IPS-15b (cell line): ENCODE data around the gene GREB1L.
"Not testable (repeated sequence)": the region's sequence is repeated elsewhere in the genome, so short reads cannot be mapped to it uniquely, and the experiment has no call there.

Source experiments
- H3K27me3 ChIP-seq: one replicate; pipeline ENCODE4 v1.6.1; 2013; ENCODE audit warnings: low read length; ENCODE audit not compliant: control insufficient read depth, insufficient read depth
- H3K36me3 ChIP-seq: one replicate; pipeline ENCODE4 v1.6.1; 2013; ENCODE audit warnings: low read length; ENCODE audit not compliant: control insufficient read depth, insufficient read depth
- H3K4me1 ChIP-seq: one replicate; pipeline ENCODE4 v1.6.1; 2013; ENCODE audit warnings: mild to moderate bottlenecking, low read length; ENCODE audit not compliant: control insufficient read depth, insufficient read depth
- H3K4me3 ChIP-seq: one replicate; pipeline ENCODE4 v1.5.1; 2013; ENCODE audit warnings: low read depth, low read length
- H3K9ac ChIP-seq: one replicate; pipeline ENCODE4 v1.6.1; 2013; ENCODE audit warnings: low read depth, mild to moderate bottlenecking, low read length
- H3K9me3 ChIP-seq: one replicate; pipeline ENCODE4 v1.6.1; 2013; ENCODE audit warnings: mild to moderate bottlenecking, low read length; ENCODE audit not compliant: control insufficient read depth, insufficient read depth

The GREB1L gene

DNA sequence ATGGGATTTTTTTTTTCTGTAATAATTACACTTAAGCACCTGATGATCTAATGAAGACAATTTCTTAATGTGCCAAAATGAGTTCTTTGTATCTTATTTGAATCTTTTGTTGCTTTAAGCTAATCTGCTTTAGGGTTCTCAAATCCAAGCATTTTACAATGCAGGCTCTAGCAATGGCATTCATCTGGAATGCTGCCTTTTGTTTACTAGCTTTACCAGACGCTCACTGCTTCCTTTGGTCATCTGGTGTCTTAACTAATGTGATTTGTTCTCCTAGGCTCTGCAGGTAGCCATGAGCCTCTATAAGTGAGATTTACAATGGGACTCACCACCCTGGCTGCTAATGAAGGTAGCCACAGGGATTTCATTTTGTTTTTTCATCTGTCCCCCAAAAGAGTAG is 100.3 kb downstream of the GREB1L start:
- H3K9ac ChIP-seq, result no peak overlapping the region

GRCh38 chr18:21344860-21345259 is 102.8 kb downstream of the GREB1L start:
- Histone ChIP-seq H3K4me1 (peaks cover 6% of the 10 kb centered on the region), H3K36me3 (no peaks in the 10 kb centered on the region), H3K27me3 (peaks cover 3% of the 10 kb centered on the region), H3K4me3 (no peak overlapping the region), H3K9ac (no peak overlapping the region), H3K9me3 (no peaks in the 10 kb centered on the region)

More for the DNA sequence above, 100.3 kb downstream of the GREB1L start:
- Histone ChIP-seq H3K4me3 (no peak overlapping the region), H3K36me3 (no peaks in the 10 kb centered on the region), H3K27me3 (peaks cover 3% of the 10 kb centered on the region), H3K9me3 (no peaks in the 10 kb centered on the region), H3K4me1 (peaks cover 6% of the 10 kb centered on the region)

GRCh38 chr18:21345840-21346239 is 103.8 kb downstream of the GREB1L start:
- Histone ChIP-seq H3K27me3 (peaks cover 3% of the 10 kb centered on the region), H3K4me3 (no peak overlapping the region), H3K4me1 (peaks cover 6% of the 10 kb centered on the region), H3K9ac (no peak overlapping the region), H3K36me3 (no peaks in the 10 kb centered on the region), H3K9me3 (no peaks in the 10 kb centered on the region)

- Histone ChIP-seq H3K27me3 (no peaks in the 10 kb centered on the region), H3K36me3 (no peaks in the 10 kb centered on the region), H3K4me3 (no peak overlapping the region), H3K9ac (no peak overlapping the region), H3K4me1 (peaks cover 20% of the 10 kb centered on the region), H3K9me3 (no peaks in the 10 kb centered on the region)
Measured at GRCh38 chr18:21359746-21360145, 117.7 kb downstream of the GREB1L start.

- H3K4me3 ChIP-seq, result no peak overlapping the region
- H3K9ac ChIP-seq, result no peak overlapping the region
Measured at GRCh38 chr18:21361307-21361880, 119.4 kb downstream of the GREB1L start.

DNA sequence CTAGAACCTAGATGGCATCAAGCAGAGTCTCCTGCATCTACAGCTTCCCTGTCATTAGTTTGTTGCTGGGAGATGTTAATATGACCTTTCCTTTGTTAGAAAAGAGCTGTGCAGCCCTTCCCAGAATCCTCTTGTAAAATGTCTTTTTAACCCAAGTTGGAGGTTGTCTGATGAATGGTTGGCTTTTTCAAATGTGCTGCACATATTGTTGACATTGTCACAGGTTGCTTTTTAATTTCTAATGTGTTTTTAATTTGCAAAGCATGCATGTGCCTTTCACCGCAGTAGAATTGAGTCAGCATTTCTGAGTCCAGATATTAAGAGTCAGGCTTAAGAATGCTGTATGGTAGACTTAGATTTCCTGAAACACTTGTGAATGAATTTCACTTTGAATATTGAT is 120.8 kb downstream of the GREB1L start:
- H3K27me3 ChIP-seq, result no peaks in the 10 kb centered on the region
- no peak overlapping the region for H3K4me3 ChIP-seq
- H3K9ac ChIP-seq, result no peak overlapping the region
- H3K4me1 ChIP-seq, result peaks cover 30% of the 10 kb centered on the region
- H3K36me3 ChIP-seq, result no peaks in the 10 kb centered on the region
- H3K9me3 ChIP-seq, result no peaks in the 10 kb centered on the region

More at GRCh38 chr18:21361307-21361880, 119.4 kb downstream of the GREB1L start:
- H3K9me3 ChIP-seq, result no peaks in the 10 kb centered on the region
- no peaks in the 10 kb centered on the region for H3K27me3 ChIP-seq
- peaks cover 21% of the 10 kb centered on the region for H3K4me1 ChIP-seq
- H3K36me3 ChIP-seq, result no peaks in the 10 kb centered on the region

DNA sequence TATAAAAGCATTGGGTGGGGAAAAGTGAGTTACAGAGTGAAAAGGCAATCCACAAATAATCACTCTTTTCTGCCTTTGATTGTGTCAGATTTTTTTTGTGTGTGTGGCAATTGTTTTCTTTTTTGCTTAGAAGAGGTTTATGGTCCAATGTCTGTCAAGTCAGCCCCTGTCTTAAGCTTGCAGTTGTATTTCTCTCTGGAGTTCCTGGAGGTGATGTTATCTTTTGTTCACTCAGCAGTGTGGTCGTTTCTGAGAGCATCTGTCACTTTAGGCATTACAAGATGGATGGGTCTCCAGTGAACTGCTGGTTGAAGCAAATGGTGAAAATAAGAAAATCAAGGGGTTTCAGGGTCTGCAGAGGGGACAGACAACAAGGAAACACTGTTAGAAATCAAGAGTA is 121.3 kb downstream of the GREB1L start:
- H3K9me3 ChIP-seq, result no peaks in the 10 kb centered on the region
- peaks cover 34% of the 10 kb centered on the region for H3K4me1 ChIP-seq
- no peak overlapping the region for H3K9ac ChIP-seq
- H3K27me3 ChIP-seq, result no peaks in the 10 kb centered on the region
- no peaks in the 10 kb centered on the region for H3K36me3 ChIP-seq
- no peak overlapping the region for H3K4me3 ChIP-seq

GRCh38 chr18:21364471-21364870 is 122.4 kb downstream of the GREB1L start:
- Histone ChIP-seq H3K4me3 (no peak overlapping the region), H3K9me3 (no peaks in the 10 kb centered on the region), H3K36me3 (no peaks in the 10 kb centered on the region), H3K9ac (no peak overlapping the region), H3K4me1 (peaks cover 44% of the 10 kb centered on the region), H3K27me3 (no peaks in the 10 kb centered on the region)

DNA sequence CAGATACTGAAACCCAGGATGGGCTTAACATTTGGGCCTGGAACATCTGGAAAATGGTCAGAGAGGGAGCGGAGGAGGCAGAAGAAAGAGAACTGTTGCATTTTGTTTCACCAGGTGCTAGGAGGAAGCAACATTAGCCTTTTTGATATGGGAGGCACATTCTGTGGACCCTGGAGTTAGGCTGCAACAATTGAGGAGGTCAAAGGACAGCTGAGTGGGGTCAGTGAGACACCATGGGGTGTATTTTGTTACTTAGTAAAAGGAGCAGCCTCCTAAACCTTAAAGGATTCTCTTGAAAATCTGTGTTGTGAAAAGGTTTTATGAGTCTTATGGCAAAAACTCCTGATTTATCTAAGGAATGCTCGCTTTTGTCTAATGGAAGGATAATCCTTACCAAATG is 124.9 kb downstream of the GREB1L start:
- Histone ChIP-seq H3K9ac (no peak overlapping the region), H3K4me3 (no peak overlapping the region), H3K4me1 (peaks cover 41% of the 10 kb centered on the region), H3K27me3 (no peaks in the 10 kb centered on the region), H3K9me3 (no peaks in the 10 kb centered on the region), H3K36me3 (no peaks in the 10 kb centered on the region)

DNA sequence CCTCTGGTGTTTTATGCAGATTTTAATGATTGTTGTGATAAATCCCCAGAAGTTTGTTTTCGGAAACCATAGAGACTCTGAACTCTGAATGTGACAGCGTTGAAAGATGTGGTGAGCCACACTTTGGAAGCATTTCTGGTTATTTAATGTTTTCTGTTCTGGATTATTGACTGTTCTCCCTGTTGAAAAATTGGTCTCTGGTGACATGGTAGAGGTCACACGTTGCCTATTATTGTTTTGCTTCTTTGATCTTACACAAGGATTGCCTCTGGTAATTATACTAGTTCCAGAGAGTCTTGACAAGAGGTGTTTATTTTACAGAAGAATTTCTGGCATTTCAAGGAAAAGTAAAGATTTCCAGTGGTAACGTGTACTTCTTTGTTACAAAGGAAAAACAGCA is 127.1 kb downstream of the GREB1L start:
- Histone ChIP-seq H3K36me3 (no peaks in the 10 kb centered on the region), H3K4me3 (no peak overlapping the region), H3K4me1 (peaks cover 31% of the 10 kb centered on the region), H3K9ac (no peak overlapping the region), H3K9me3 (no peaks in the 10 kb centered on the region), H3K27me3 (no peaks in the 10 kb centered on the region)

DNA sequence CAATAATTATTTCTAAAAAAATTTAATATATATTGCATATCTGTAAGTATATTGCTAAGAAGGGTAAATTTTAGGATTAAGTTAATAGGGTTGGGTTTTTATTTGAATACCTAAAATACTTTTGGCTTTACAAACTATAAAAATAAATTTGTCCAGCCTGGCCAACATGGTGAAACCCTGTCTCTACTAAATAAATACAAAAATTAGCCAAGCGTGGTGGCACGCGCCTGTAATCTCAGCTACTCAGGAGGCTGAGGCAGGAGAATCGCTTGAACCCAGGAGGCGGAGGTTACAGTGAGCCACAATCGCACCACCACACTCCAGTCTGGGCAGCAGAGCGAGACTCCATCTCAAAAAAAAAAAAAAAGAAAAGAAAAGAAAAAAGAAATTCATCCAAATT is 127.6 kb downstream of the GREB1L start:
- H3K9ac ChIP-seq, result not testable (repeated sequence)

GRCh38 chr18:21383031-21383430 is 141.0 kb downstream of the GREB1L start:
- H3K4me3 ChIP-seq, result no peak overlapping the region
- H3K36me3 ChIP-seq, result no peaks in the 10 kb centered on the region
- peaks cover 50% of the 10 kb centered on the region for H3K27me3 ChIP-seq
- no peaks in the 10 kb centered on the region for H3K9me3 ChIP-seq
- no peak overlapping the region for H3K9ac ChIP-seq
- H3K4me1 ChIP-seq, result peaks cover 8% of the 10 kb centered on the region

More for the DNA sequence above, 127.6 kb downstream of the GREB1L start:
- H3K36me3 ChIP-seq, H3K4me3 ChIP-seq, H3K9me3 ChIP-seq, H3K27me3 ChIP-seq: not testable (repeated sequence)
- peaks cover 27% of the 10 kb centered on the region for H3K4me1 ChIP-seq
